GM18498 (cell line): ENCODE results near the gene TM4SF5.
A peak's percentile ranks its signal among the peaks of the same experiment; 100 is the strongest.

Source experiments
- ATAC-seq: cut with Tn5 transposase; IDR thresholded peaks from one replicate; pipeline ENCODE4 v1.9.1; 2021; ENCODE audit warnings: mild to moderate bottlenecking, moderate library complexity; ENCODE audit not compliant: unreplicated experiment

TM4SF5 gene

GRCh38 chr17:4771519-4772234, at the start of gene TM4SF5:
Gene TM4SF5 (plus strand): TSS chr17:4771886. CDS start chr17:4771923, 37 bp downstream.
- ATAC-seq: no peak

- no peak for ATAC-seq
Observed at GRCh38 chr17:4722678-4723240, 48.9 kb upstream of the TM4SF5 start.

- no peak for ATAC-seq
Observed at GRCh38 chr17:4724650-4725049, 47.0 kb upstream of the TM4SF5 start.

GRCh38 chr17:4725646-4726310, 45.9 kb upstream of the TM4SF5 start:
- no peak for ATAC-seq

GRCh38 chr17:4728124-4728523, 43.6 kb upstream of the TM4SF5 start:
- ATAC-seq: no peak

GRCh38 chr17:4733073-4733531, 38.6 kb upstream of the TM4SF5 start:
- no peak for ATAC-seq

GRCh38 chr17:4734857-4735475, 36.7 kb upstream of the TM4SF5 start:
- ATAC-seq: no peak

GRCh38 chr17:4735876-4736651, 35.6 kb upstream of the TM4SF5 start:
- no peak for ATAC-seq

GRCh38 chr17:4738136-4739121, 33.3 kb upstream of the TM4SF5 start:
- no peak for ATAC-seq

- peak; percentile 54 for ATAC-seq
Observed at GRCh38 chr17:4739122-4740024, 32.3 kb upstream of the TM4SF5 start, which contains the start of the genes CXCL16 and ZMYND15. Gene CXCL16 (minus strand): TSS chr17:4739928. CDS start chr17:4739339, 589 bp downstream. Gene ZMYND15 (plus strand): TSS chr17:4739833. CDS start chr17:4740549, 716 bp downstream.

- no peak for ATAC-seq
Observed at GRCh38 chr17:4740025-4740351, 31.7 kb upstream of the TM4SF5 start.

GRCh38 chr17:4740584-4740983, 31.1 kb upstream of the TM4SF5 start:
- ATAC-seq: no peak

GRCh38 chr17:4741544-4741943, 30.1 kb upstream of the TM4SF5 start:
- ATAC-seq: no peak

- ATAC-seq: no peak
Observed at GRCh38 chr17:4742133-4742532, 29.6 kb upstream of the TM4SF5 start.

- no peak for ATAC-seq
Observed at GRCh38 chr17:4742629-4743028, 29.1 kb upstream of the TM4SF5 start.

- ATAC-seq: no peak
Observed at GRCh38 chr17:4743216-4743615, 28.5 kb upstream of the TM4SF5 start.

GRCh38 chr17:4743898-4744297, 27.8 kb upstream of the TM4SF5 start:
- ATAC-seq: no peak
